D721Med (cell line): ENCODE data around the gene ZNF766.

Experiments used
- DNase-seq: peaks from one replicate; pipeline ENCODE4 v3.0.0; 2011; ENCODE audit warnings: low spot score; ENCODE audit not compliant: insufficient read length
- FAIRE-seq: peaks from 2 replicates; lab custom pipeline; 2011; peaks lifted over from hg19 to GRCh38; lab: Jason Lieb, UNC
- TF ChIP-seq, protein P1 (sequence below): IDR thresholded peaks from 2 replicates; pipeline ENCODE4 v1.5.1; 2012; ENCODE audit warnings: mild to moderate bottlenecking, control low read depth; ENCODE audit not compliant: insufficient read depth; ENCODE audit errors: missing control alignments

The ZNF766 gene

DNA sequence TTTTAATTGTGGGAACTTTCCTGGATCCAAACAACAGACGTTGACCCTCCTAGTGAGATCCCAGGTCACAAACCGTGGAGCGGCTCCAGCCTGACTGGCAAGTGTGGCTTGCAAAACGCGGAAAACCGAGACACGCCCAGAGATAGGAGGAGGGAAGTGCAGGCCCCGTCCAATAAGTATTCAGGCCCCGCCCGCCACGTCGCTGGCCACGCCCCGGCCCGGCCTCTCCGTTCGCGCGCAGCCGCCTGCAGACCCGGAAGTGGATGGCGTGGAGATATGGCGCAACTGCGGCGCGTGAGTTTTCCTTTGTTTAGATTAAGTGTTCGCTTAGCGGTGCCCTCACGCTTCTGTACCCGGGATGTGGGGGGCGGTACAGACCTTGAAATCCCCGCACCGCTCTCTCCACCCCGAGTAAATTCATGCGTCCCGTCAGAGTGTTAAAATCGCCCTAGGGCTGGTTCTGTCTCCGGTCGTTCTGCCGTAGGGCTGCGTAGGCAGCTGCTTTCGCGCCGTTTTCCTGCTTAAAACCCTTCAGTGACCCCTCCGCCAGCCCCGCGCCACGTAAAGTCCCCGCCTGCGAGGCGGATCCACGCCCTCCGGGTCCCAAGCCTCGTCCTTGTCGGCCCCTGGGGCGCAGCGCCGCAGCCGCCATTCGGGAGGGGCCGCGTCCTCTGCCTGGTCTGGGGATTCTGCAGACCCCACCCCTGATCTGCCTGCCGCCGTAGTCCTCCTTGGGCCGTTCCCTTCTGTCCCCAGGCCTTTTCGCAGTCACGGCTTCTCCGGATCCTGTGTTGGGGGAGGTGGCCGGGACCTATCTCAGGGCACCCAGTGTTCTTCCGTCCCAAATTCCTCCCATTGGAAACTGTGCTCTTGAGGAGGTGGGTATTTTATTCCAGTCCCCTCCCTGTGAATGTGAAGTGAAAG lies at the start of gene ZNF766:
TSS of gene ZNF766 (plus strand) at position 250 of the 924 bp plus-strand sequence. CDS start at position 277, 27 bp downstream.
- DNase-seq (peak; percentile 82), FAIRE-seq (no peak)
- TF ChIP-seq, protein P1, sequence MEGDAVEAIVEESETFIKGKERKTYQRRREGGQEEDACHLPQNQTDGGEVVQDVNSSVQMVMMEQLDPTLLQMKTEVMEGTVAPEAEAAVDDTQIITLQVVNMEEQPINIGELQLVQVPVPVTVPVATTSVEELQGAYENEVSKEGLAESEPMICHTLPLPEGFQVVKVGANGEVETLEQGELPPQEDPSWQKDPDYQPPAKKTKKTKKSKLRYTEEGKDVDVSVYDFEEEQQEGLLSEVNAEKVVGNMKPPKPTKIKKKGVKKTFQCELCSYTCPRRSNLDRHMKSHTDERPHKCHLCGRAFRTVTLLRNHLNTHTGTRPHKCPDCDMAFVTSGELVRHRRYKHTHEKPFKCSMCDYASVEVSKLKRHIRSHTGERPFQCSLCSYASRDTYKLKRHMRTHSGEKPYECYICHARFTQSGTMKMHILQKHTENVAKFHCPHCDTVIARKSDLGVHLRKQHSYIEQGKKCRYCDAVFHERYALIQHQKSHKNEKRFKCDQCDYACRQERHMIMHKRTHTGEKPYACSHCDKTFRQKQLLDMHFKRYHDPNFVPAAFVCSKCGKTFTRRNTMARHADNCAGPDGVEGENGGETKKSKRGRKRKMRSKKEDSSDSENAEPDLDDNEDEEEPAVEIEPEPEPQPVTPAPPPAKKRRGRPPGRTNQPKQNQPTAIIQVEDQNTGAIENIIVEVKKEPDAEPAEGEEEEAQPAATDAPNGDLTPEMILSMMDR = no peak

DNA sequence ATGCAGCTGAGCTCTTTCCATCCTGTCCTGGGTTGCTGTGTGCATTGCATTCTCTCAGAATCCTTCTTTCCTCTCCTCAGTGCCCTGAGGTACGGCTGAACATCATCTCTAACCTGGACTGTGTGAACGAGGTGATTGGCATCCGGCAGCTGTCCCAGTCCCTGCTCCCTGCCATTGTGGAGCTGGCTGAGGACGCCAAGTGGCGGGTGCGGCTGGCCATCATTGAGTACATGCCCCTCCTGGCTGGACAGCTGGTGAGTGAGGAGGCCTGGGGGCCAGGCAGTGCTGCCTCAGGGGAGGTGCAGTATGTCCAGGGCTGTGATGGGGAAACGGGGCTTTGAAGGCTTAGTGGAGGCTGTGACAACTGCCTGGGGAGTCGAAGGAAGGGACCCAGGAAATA lies 49.8 kb upstream of the ZNF766 start:
- no peak for DNase-seq
- TF ChIP-seq, protein P1 = no peak
- FAIRE-seq = no peak

DNA sequence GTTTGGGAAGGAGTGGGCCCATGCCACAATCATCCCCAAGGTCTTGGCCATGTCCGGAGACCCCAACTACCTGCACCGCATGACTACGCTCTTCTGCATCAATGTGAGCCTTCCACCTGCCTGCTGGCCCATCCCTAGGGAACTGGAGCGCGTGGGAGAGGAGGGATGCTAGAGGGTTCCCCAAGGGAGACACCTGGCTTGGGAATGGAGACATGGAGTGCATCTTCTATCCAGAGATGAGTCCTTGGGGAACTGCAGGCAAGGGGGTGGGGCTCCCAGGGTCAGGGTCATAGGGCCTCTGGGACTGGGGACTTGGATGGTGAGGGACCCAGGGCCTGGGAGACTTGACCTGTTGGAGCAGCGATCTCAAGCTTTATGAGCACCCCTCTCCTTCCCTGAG lies 48.4 kb upstream of the ZNF766 start:
- TF ChIP-seq, protein P1 = no peak
- DNase-seq (no peak), FAIRE-seq (no peak)

DNA sequence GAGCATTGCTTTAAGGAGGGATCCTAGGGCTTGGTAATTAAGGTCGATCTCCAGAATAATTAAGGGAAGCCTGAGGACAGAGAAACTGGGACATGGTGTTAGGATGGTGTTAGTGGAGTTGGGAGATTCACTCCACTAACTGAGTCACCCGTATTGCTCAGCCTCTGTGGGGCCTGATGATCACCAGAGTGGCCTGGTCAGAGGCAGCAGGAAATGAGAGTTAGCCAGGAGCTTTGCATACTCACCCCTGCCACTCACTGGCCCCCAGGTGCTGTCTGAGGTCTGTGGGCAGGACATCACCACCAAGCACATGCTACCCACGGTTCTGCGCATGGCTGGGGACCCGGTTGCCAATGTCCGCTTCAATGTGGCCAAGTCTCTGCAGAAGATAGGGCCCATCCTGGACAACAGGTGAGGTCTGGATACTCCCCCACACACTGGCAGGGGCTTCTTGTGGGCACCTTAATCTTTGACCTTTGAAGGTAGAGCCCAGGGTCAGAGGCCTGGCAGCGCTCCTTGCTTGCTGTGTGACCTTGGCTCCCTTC lies 47.5 kb upstream of the ZNF766 start:
- TF ChIP-seq, protein P1 = no peak
- DNase-seq (no peak), FAIRE-seq (no peak)

DNA sequence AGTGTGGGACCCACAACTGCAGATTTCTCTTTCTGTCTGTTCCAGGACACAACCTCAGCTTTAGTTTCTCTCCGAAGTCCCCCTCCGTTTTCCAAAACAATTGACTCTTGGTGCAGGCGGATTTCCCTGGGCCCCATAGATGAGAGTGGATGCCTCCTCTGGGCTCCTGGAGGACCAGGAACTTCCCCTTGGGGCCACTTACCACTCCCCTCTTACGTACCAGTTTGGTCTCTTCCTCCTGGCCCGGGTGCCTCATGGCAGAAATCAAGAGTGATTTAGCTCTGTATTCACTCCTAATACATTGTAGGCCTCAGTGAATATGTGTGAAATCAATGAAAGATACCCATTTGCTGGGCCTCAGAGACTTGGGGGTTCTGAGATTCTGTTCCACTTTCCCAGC lies 45.2 kb upstream of the ZNF766 start:
- DNase-seq = no peak
- no peak for FAIRE-seq

DNA sequence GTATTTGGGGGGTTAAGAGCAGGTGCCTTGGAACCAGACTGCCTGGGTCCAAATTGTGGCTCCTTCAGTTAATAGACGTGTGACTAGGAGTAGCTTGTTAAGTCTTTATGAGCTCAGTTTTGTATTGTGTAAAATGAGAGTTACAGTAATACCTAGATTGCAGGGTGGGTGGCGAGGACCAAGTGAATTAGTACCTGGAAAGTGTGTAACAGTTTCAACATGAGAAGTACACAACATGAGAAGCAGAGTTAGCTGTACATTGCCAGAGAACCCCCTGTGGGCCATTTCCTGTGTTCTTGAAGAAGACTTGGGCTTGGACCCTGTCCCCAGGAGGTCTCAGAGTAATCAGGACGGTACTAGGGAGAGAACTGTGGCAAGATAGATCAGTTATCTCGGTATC lies 42.7 kb upstream of the ZNF766 start:
- TF ChIP-seq, protein P1 = no peak
- DNase-seq (no peak), FAIRE-seq (no peak)

More for the DNA sequence above, 45.2 kb upstream of the ZNF766 start:
- TF ChIP-seq, protein P1 = no peak
